ENCODE results near the gene CREB5. TPM values are rescaled to one million over a fixed set of nuclear protein-coding genes. Genes with fewer than 3 reads are reported as not detected.

CREB5 gene
- total and polyA plus RNA-seq, 3 donors from 2014 or later = 2.0 to 2.9 (median 2.9) TPM

- TF ChIP-seq CTCF (IDR thresholded peaks at IDR 0.05) (no peak), POLR2A (IDR thresholded peaks at IDR 0.05) (no peak)
- no peaks in the 10 kb centered on the region for H3K27me3 ChIP-seq
- H3K9me3 ChIP-seq = no peaks in the 10 kb centered on the region
- WGBS, 2 donors = 76 to 78% methylated on average over 5 of the region's 5 CpGs
- intact Hi-C loops (cut with DNase I; ENCODE audit: low total_unique reads) = no loop called here
- H3K27ac ChIP-seq = no peak overlapping the region
- H3K4me1 ChIP-seq = no peaks in the 10 kb centered on the region
- H3K4me3 ChIP-seq = no peak overlapping the region
- no peaks in the 10 kb centered on the region for H3K36me3 ChIP-seq (ENCODE audit: low read depth, missing control alignments)
- no peak for DNase-seq
These were observed 342.1 kb downstream of the CREB5 start for GRCh38 chr7:28754447-28754846.

- no peaks in the 10 kb centered on the region for H3K9me3 ChIP-seq
- H3K27me3 ChIP-seq = no peaks in the 10 kb centered on the region
- no peaks in the 10 kb centered on the region for H3K36me3 ChIP-seq (ENCODE audit: low read depth, missing control alignments)
- no peak overlapping the region for H3K27ac ChIP-seq
- DNase-seq = no peak
- intact Hi-C loops (cut with DNase I; ENCODE audit: low total_unique reads) = no loop called here
- H3K4me3 ChIP-seq = no peak overlapping the region
- H3K4me1 ChIP-seq = no peaks in the 10 kb centered on the region
- TF ChIP-seq POLR2A (IDR thresholded peaks at IDR 0.05) (no peak), CTCF (IDR thresholded peaks at IDR 0.05) (no peak)
- WGBS, 2 donors = 63 to 65% methylated on average over 3 of the region's 3 CpGs
These were observed 342.9 kb downstream of the CREB5 start for GRCh38 chr7:28755255-28755654.

GRCh38 chr7:28758186-28758585 lies 345.9 kb downstream of the CREB5 start:
- H3K36me3 ChIP-seq (ENCODE audit: low read depth, missing control alignments) = no peaks in the 10 kb centered on the region
- no peak for TF ChIP-seq CTCF (IDR thresholded peaks at IDR 0.05)
- TF ChIP-seq POLR2A (IDR thresholded peaks at IDR 0.05) = no peak
- H3K4me1 ChIP-seq = no peaks in the 10 kb centered on the region
- H3K9me3 ChIP-seq = no peaks in the 10 kb centered on the region
- intact Hi-C loops (cut with DNase I; ENCODE audit: low total_unique reads) = no loop called here
- H3K27me3 ChIP-seq = no peaks in the 10 kb centered on the region
- H3K27ac ChIP-seq = no peak overlapping the region
- 94 to 98% methylated on average over 5 of the region's 5 CpGs for WGBS, 2 donors
- no peak overlapping the region for H3K4me3 ChIP-seq
- no peak for DNase-seq

- H3K4me3 ChIP-seq = no peak overlapping the region
- DNase-seq = no peak
- H3K4me1 ChIP-seq = no peaks in the 10 kb centered on the region
- H3K9me3 ChIP-seq = no peaks in the 10 kb centered on the region
- H3K36me3 ChIP-seq (ENCODE audit: low read depth, missing control alignments) = no peaks in the 10 kb centered on the region
- WGBS, 2 donors = 88 to 94% methylated on average over 5 of the region's 5 CpGs
- TF ChIP-seq POLR2A (IDR thresholded peaks at IDR 0.05) (no peak), CTCF (IDR thresholded peaks at IDR 0.05) (no peak)
- H3K27ac ChIP-seq = no peak overlapping the region
- intact Hi-C loops (cut with DNase I; ENCODE audit: low total_unique reads) = no loop called here
- no peaks in the 10 kb centered on the region for H3K27me3 ChIP-seq
These were observed 347.2 kb downstream of the CREB5 start for GRCh38 chr7:28759475-28759971.

GRCh38 chr7:28761505-28761904 lies 349.2 kb downstream of the CREB5 start:
- intact Hi-C loops (cut with DNase I; ENCODE audit: low total_unique reads) = no loop called here
- DNase-seq = no peak
- TF ChIP-seq POLR2A (IDR thresholded peaks at IDR 0.05) = no peak
- no peak for TF ChIP-seq CTCF (IDR thresholded peaks at IDR 0.05)
- H3K27me3 ChIP-seq = no peaks in the 10 kb centered on the region
- H3K4me1 ChIP-seq = no peaks in the 10 kb centered on the region
- H3K4me3 ChIP-seq = no peak overlapping the region
- 88 to 97% methylated on average over 2 of the region's 2 CpGs for WGBS, 2 donors
- H3K27ac ChIP-seq = no peak overlapping the region
- no peaks in the 10 kb centered on the region for H3K9me3 ChIP-seq
- H3K36me3 ChIP-seq (ENCODE audit: low read depth, missing control alignments) = no peaks in the 10 kb centered on the region
